Measurements from ENCODE around the gene RAD1.

- TF ChIP-seq CTCF (conservative IDR thresholded peaks at IDR 0.05; ENCODE audit: low read length) (no peak), EZH2phosphoT487 (IDR thresholded peaks at IDR 0.05; ENCODE audit: borderline replicate concordance) (no peak)
Observed at GRCh38 chr5:34857894-34858293, 57.4 kb downstream of the RAD1 start.
